Stomach (tissue), 4 donors: ENCODE data around the gene CYP4F2.

Experiments used
- CTCF ChIP-seq, 7 experiments: fragments of 450-650 bp in 4 of 7; fragments of 200-600 bp in 3 of 7; sonication (generic) in 3 of 7; IDR thresholded peaks; one replicate each; pipeline ENCODE4 v1.5.1; 2016 to 2019; ENCODE audit warnings: antibody characterized with exemption in 7 of 7, control low read depth in 2 of 7, mild to moderate bottlenecking in 1 of 7
- POLR2A ChIP-seq, 4 donors: fragments of 450-650 bp; IDR thresholded peaks; one replicate each; pipeline ENCODE4 v1.6.1; 2016; ENCODE audit warnings: antibody characterized with exemption in 4 of 4, control low read depth in 2 of 4, mild to moderate bottlenecking in 1 of 4, moderate library complexity in 1 of 4

- no peak for TF ChIP-seq POLR2A (IDR thresholded peaks at IDR 0.05)
- no peak for TF ChIP-seq CTCF (IDR thresholded peaks at IDR 0.05)
Observed at GRCh38 chr19:15885919-15886318, 12.0 kb downstream of the CYP4F2 start.
